Right lobe of liver (tissue), 6 donors: ENCODE results near the gene NKAIN2. TPM values are rescaled to one million over a fixed set of nuclear protein-coding genes. Genes with fewer than 3 reads are reported as not detected.
"Not testable (repeated sequence)": the region's sequence is repeated elsewhere in the genome, so short reads cannot be mapped to it uniquely, and the experiment has no call there.

Source experiments
- ATAC-seq, 4 donors: fragments of 200-7000 bp; cut with Tn5 transposase; one replicate each; pipeline ENCODE4 v1.9.1; 2020; ENCODE audit warnings: mild to moderate bottlenecking in 4 of 4, moderate library complexity in 4 of 4
- DNase-seq, 3 donors: peaks; one replicate each; pipeline ENCODE4 v3.0.0-alpha.2; 2020
- H3K27ac ChIP-seq, 3 donors: fragments of 200-600 bp; one replicate each; pipeline ENCODE4 v1.8.0; 2022
- H3K27me3 ChIP-seq, 2 donors: fragments of 200-600 bp; one replicate each; pipeline ENCODE4 v1.8.0; 2022
- H3K36me3 ChIP-seq, 4 donors: fragments of 200-600 bp; sonication (generic) in 1 of 4; one replicate each; pipeline versions ENCODE4 v1.5.1 to v1.8.0; 2017 to 2022; ENCODE audit warnings: control low read depth in 1 of 4
- H3K4me1 ChIP-seq, 4 donors: fragments of 200-600 bp; sonication (generic) in 1 of 4; one replicate each; pipeline versions ENCODE4 v1.5.1 to v1.8.0; 2017 to 2022; ENCODE audit warnings: control low read depth in 1 of 4
- H3K4me3 ChIP-seq, 3 donors: fragments of 200-600 bp; one replicate each; pipeline ENCODE4 v1.8.0; 2022
- H3K9me3 ChIP-seq, 4 donors: fragments of 200-600 bp; sonication (generic) in 1 of 4; one replicate each; pipeline versions ENCODE4 v1.5.1 to v1.8.0; 2017 to 2022; ENCODE audit warnings: control low read depth in 1 of 4
- CTCF ChIP-seq, 4 donors: fragments of 200-600 bp in 3 of 4; fragments of 450-650 bp in 1 of 4; IDR thresholded peaks; one replicate each; pipeline versions ENCODE4 v1.5.1 to v1.8.0; 2016 to 2022; ENCODE audit warnings: antibody characterized with exemption in 4 of 4, mild to moderate bottlenecking in 2 of 4
- POLR2A ChIP-seq: fragments of 450-650 bp; IDR thresholded peaks from one replicate; pipeline ENCODE4 v1.6.1; 2017; ENCODE audit warnings: antibody characterized with exemption, mild to moderate bottlenecking
- WGBS: methylation state at CpG from one replicate; pipeline ENCODE4 v1.1.6; 2018; ENCODE audit warnings: low coverage, low lambda C conversion rate; ENCODE audit not compliant: insufficient coverage; ENCODE audit errors: missing lambda C conversion rate; 5-methylcytosine and 5-hydroxymethylcytosine counted together
- intact Hi-C, 2 donors: fragments of 100-400 bp; cut with DNase I; formaldehyde crosslinking; loops; one replicate each; pipeline versions ENCODE4 v1.11.2 to v1.14.1; 2022
- total RNA-seq, 6 experiments: library from RNA; depleted of rRNA in 2 of 6; stranded (reverse); fragments of >200 nt in 2 of 6; fragmentation: NEBNext Ultra II Directional in 3 of 6; extraction: Animal tissue kit (Norgen Biotek cat#: 25700) in 3 of 6; gene quantifications; one replicate each; pipeline versions ENCODE4 v1.1.0 to v1.2.4, GENCODE V29; 2016 to 2023
- donor health status: DM: no; HTN: yes; CAD: no.
- donor health status: DM: no; HTN: no; CAD: no.
- donor health status: DM: no; HTN: no; CAD: no.
- donor health status: DM: no; HTN: yes; CAD: no.
- donor health status: DM: no; HTN: yes; CAD: no.

Gene NKAIN2
- total RNA-seq, 6 experiments from 2014 or later, result 0.16 to 0.28 TPM; not detected in 4

- H3K27ac ChIP-seq, result no peak overlapping the region
- H3K4me1 ChIP-seq, result peaks cover 0 to 7% (median 0%) of the 10 kb centered on the region in 4 donors
- TF ChIP-seq POLR2A (no peak), CTCF (IDR thresholded peaks at IDR 0.05) (no peak)
- intact Hi-C loops, result no loop called here
- no peaks in the 10 kb centered on the region for H3K27me3 ChIP-seq
- ATAC-seq (no peak), DNase-seq (no peak)
- H3K9me3 ChIP-seq, result no peaks in the 10 kb centered on the region
- no peaks in the 10 kb centered on the region for H3K36me3 ChIP-seq
- H3K4me3 ChIP-seq, result no peak overlapping the region
- WGBS, result 61% methylated on average over 6 of the region's 6 CpGs
Observed at GRCh38 chr6:124297507-124297906, 493.8 kb downstream of the NKAIN2 start.

GRCh38 chr6:124298730-124299129 is 495.1 kb downstream of the NKAIN2 start:
- 23% methylated on average over 1 of the region's 1 CpG for WGBS
- H3K4me3 ChIP-seq, result no peak overlapping the region
- no peak for ATAC-seq
- intact Hi-C loops, result no loop called here
- no peaks in the 10 kb centered on the region for H3K36me3 ChIP-seq
- DNase-seq, result no peak
- no peaks in the 10 kb centered on the region for H3K9me3 ChIP-seq
- peaks cover 0 to 7% (median 0%) of the 10 kb centered on the region in 4 donors for H3K4me1 ChIP-seq
- H3K27me3 ChIP-seq, result no peaks in the 10 kb centered on the region
- TF ChIP-seq POLR2A (no peak), CTCF (IDR thresholded peaks at IDR 0.05) (no peak)
- H3K27ac ChIP-seq, result no peak overlapping the region

- DNase-seq, H3K4me3 ChIP-seq, H3K4me1 ChIP-seq, H3K36me3 ChIP-seq, H3K27me3 ChIP-seq, H3K9me3 ChIP-seq, intact Hi-C loops, H3K27ac ChIP-seq, ATAC-seq: not testable (repeated sequence)
- WGBS, result no CpG with 5 or more reads among the region's 2 CpGs
Observed at GRCh38 chr6:124300907-124301306, 497.2 kb downstream of the NKAIN2 start.

GRCh38 chr6:124303971-124304370 is 500.3 kb downstream of the NKAIN2 start:
- no peak for TF ChIP-seq POLR2A
- TF ChIP-seq CTCF (IDR thresholded peaks at IDR 0.05), result no peak
- Histone ChIP-seq H3K27ac (no peak overlapping the region), H3K4me1 (peaks cover 0 to 7% (median 0%) of the 10 kb centered on the region in 4 donors), H3K4me3 (no peak overlapping the region), H3K36me3 (no peaks in the 10 kb centered on the region), H3K27me3 (no peaks in the 10 kb centered on the region), H3K9me3 (no peaks in the 10 kb centered on the region)
- WGBS, result 35% methylated on average over 2 of the region's 2 CpGs
- intact Hi-C loops, result no loop called here
- ATAC-seq (no peak), DNase-seq (no peak)

GRCh38 chr6:124310139-124310538 is 506.5 kb downstream of the NKAIN2 start:
- TF ChIP-seq POLR2A, result no peak
- TF ChIP-seq CTCF (IDR thresholded peaks at IDR 0.05), result no peak
- DNase-seq (no peak), ATAC-seq (no peak)
- Histone ChIP-seq H3K4me3 (no peak overlapping the region), H3K27me3 (no peaks in the 10 kb centered on the region), H3K36me3 (no peaks in the 10 kb centered on the region), H3K27ac (no peak overlapping the region), H3K9me3 (no peaks in the 10 kb centered on the region), H3K4me1 (no peaks in the 10 kb centered on the region)
- 55% methylated on average over 1 of the region's 1 CpG for WGBS
- intact Hi-C loops, result no loop called here
